HG02970 (cell line): ENCODE results near the gene PIK3C2G.

ENCODE experiments used
- ATAC-seq: cut with Tn5 transposase; IDR thresholded peaks from one replicate; pipeline ENCODE4 v1.9.1; 2021; ENCODE audit warnings: mild to moderate bottlenecking, moderate library complexity, moderate number of reproducible peaks; ENCODE audit not compliant: unreplicated experiment, low FRiP score

The PIK3C2G gene

GRCh38 chr12:18595412-18595811 lies 334.1 kb downstream of the PIK3C2G start:
- no peak for ATAC-seq

- no peak for ATAC-seq
These were observed 340.6 kb downstream of the PIK3C2G start for GRCh38 chr12:18601962-18602361.

- no peak for ATAC-seq
These were observed 351.7 kb downstream of the PIK3C2G start for GRCh38 chr12:18612971-18613370.

GRCh38 chr12:18620986-18621385 lies 359.7 kb downstream of the PIK3C2G start:
- no peak for ATAC-seq

GRCh38 chr12:18629445-18629844 lies 368.1 kb downstream of the PIK3C2G start:
- ATAC-seq, result no peak

- no peak for ATAC-seq
These were observed 368.6 kb downstream of the PIK3C2G start for GRCh38 chr12:18629916-18630315.

- ATAC-seq, result no peak
These were observed 370.0 kb downstream of the PIK3C2G start for GRCh38 chr12:18631339-18631738.

- no peak for ATAC-seq
These were observed 371.5 kb downstream of the PIK3C2G start for GRCh38 chr12:18632848-18633247.

GRCh38 chr12:18634382-18634781 lies 373.1 kb downstream of the PIK3C2G start:
- ATAC-seq, result no peak

GRCh38 chr12:18640321-18640955 lies 379.1 kb downstream of the PIK3C2G start:
- ATAC-seq, result no peak

- ATAC-seq, result no peak
These were observed 382.4 kb downstream of the PIK3C2G start for GRCh38 chr12:18643681-18644080.

GRCh38 chr12:18644564-18644963 lies 383.2 kb downstream of the PIK3C2G start:
- ATAC-seq, result no peak

- no peak for ATAC-seq
These were observed 385.1 kb downstream of the PIK3C2G start for GRCh38 chr12:18646286-18646890.

GRCh38 chr12:18651525-18651924 lies 390.2 kb downstream of the PIK3C2G start:
- ATAC-seq, result no peak

- ATAC-seq, result no peak
These were observed 391.3 kb downstream of the PIK3C2G start for GRCh38 chr12:18652596-18652995.

GRCh38 chr12:18653465-18653864 lies 392.1 kb downstream of the PIK3C2G start:
- no peak for ATAC-seq

GRCh38 chr12:18655351-18655750 lies 394.0 kb downstream of the PIK3C2G start:
- no peak for ATAC-seq

GRCh38 chr12:18658179-18658578 lies 396.9 kb downstream of the PIK3C2G start:
- ATAC-seq, result no peak

GRCh38 chr12:18658829-18659228 lies 397.5 kb downstream of the PIK3C2G start:
- ATAC-seq, result no peak

GRCh38 chr12:18676141-18676540 lies 414.8 kb downstream of the PIK3C2G start:
- no peak for ATAC-seq

GRCh38 chr12:18676996-18677588 lies 415.8 kb downstream of the PIK3C2G start:
- no peak for ATAC-seq

- ATAC-seq, result no peak
These were observed 420.5 kb downstream of the PIK3C2G start for GRCh38 chr12:18681818-18682217.
